Activated T-helper 1 cell treated with Interleukin-2 at 50 U/mL for 16 hours (primary cell): Measurements from ENCODE around the gene RDH11.

Experiments used
- DNase-seq: peaks from one replicate; pipeline ENCODE4 v3.0.0-alpha.2; 2020; ENCODE audit warnings: low read depth

Gene RDH11

DNA sequence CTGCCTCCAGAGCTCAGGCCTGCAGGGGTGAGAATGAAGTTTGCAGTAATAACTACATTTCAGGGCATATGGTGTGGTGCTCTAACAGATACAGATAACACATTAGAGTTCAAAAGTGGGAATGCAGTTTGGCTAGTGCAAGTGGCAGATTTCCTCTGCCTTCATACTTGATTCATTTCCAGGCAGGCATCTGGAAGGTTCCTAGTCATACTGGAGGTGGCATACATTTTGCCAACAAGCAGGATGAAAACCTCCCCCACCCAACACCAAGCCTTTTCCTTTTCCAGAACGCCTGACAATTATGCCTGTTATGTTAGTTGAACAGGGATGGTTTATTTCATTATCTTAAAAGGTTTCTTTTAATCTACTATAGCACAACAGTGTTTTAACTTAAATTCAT, 45.4 kb downstream of the RDH11 start:
- no peak for DNase-seq

- DNase-seq: no peak
These were observed 49.4 kb downstream of the RDH11 start for GRCh38 chr14:67646131-67646530.

DNA sequence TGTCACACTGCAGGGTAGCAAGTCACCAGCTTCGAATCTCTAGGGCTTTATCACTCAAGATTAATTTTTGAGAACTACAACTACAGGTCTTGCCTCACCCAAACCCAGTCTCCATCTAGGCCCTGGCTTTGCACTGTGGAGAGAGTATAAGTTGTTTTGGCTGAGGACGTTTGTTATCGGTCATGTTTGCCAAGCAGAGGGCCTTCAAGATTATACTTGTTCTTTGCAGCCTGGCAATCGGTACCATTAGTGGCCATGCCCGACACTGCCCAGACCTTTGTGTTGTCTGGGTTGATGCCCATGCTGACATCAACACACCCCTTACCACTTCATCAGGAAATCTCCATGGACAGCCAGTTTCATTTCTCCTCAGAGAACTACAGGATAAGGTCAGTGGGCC, 50.1 kb downstream of the RDH11 start:
- no peak for DNase-seq

- DNase-seq: no peak
These were observed 51.1 kb downstream of the RDH11 start for GRCh38 chr14:67644428-67644827.

DNA sequence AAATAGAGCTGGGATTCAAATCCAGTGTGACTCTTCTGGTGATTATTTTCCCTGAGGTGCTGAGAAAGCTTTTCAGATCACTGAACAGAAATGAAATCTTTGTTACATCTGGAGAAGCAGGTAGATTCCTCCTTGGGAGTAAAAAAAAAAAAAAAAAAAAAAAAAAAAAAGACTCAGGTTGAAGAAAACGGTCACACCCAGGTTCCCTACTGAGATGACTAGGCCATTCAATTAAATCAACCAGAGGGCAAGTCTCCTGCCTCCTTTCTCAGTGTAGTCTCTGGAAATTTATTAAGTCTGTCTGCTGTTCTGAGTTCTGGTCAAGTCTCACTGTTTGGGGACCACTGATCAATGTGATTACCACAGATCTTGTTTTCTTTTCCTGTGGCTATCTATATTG, 51.9 kb downstream of the RDH11 start:
- DNase-seq: no peak

- DNase-seq: no peak
These were observed 53.4 kb downstream of the RDH11 start for GRCh38 chr14:67641902-67642749.

GRCh38 chr14:67641480-67641879, 54.1 kb downstream of the RDH11 start:
- DNase-seq: no peak

GRCh38 chr14:67638642-67639041, 56.9 kb downstream of the RDH11 start:
- no peak for DNase-seq

GRCh38 chr14:67636361-67636919, 59.1 kb downstream of the RDH11 start:
- no peak for DNase-seq

DNA sequence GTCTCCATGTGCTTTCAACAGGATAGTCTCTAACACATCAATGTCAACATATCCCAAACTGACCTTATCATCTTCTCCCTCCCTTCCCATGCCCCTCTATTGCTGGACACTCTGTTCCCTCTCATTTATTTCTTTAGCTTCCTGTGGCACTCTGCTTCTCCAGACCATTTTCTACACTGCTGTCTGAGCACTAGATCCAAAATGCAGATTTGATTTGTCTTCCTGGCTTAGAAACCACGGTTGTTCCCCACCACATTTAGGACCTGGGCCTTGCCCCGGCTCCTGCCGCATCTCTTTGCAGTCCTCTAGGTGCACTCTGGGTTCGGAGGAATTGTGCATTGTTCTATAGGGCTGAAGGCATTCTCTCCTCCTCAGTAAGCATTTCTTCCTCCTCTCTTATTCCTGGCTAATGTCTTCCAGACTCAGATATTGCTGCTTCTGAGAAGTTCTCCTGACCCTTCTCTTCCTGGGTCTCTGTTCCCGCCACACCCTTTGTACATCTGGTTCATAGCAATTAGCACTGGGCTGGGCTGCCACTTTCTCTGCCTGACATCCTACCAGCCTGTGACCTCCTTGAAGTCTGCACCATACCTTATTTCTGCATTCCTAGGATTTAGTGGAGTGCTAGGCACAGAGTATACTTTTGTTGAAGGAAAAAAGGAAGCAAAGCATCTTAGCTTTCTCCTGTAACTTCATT, 62.0 kb downstream of the RDH11 start:
- no peak for DNase-seq

- DNase-seq: no peak
These were observed 64.6 kb downstream of the RDH11 start for GRCh38 chr14:67630938-67631337.

DNA sequence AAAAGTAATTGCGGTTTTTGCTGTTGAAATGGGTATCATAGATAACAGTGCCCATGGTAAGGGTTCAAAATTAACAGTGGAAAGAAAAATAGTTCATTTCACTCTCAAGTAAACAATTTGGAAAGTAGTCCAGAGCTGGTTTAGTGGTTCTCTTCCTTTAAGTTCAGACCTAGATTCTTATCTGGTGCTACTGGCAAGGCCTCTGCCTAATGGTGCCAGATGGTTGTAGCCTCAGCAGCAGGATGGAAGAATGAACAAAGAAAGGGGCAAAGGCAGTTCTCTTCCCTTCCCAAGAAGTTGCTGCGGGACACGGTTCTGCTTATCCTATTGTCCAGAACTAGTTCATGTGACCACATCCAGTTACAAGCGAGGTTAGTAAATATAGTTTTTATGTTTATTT, 65.4 kb downstream of the RDH11 start:
- no peak for DNase-seq

GRCh38 chr14:67627519-67627918, 68.0 kb downstream of the RDH11 start:
- no peak for DNase-seq
